ENCODE results near the gene TFR2. TPM values are rescaled to one million over a fixed set of nuclear protein-coding genes. Genes with fewer than 3 reads are reported as not detected.

The TFR2 gene
- total RNA-seq, 4 donors from 2014 or later, result 0.81 to 3.9 (median 1.3) TPM

- no peak for DNase-seq (ENCODE audit: low spot score in 2 of 2)
- H3K27ac ChIP-seq, result no peak overlapping the region
- TF ChIP-seq EP300 (IDR thresholded peaks at IDR 0.05) (no peak), POLR2A (IDR thresholded peaks at IDR 0.05) (no peak), CTCF (IDR thresholded peaks at IDR 0.05) (no peak), POLR2AphosphoS5 (IDR thresholded peaks at IDR 0.05) (no peak)
- no peaks in the 10 kb centered on the region for H3K36me3 ChIP-seq
- H3K4me1 ChIP-seq, result peaks cover 32% of the 10 kb centered on the region
- no peak overlapping the region for H3K4me3 ChIP-seq
- no peaks in the 10 kb centered on the region for H3K9me3 ChIP-seq
- no peaks in the 10 kb centered on the region for H3K27me3 ChIP-seq
- WGBS, result 83% methylated on average over 18 of the region's 18 CpGs
Measured at GRCh38 chr7:100599911-100600729, 41.2 kb downstream of the TFR2 start.

- peaks cover 17% of the 10 kb centered on the region for H3K4me1 ChIP-seq
- DNase-seq (ENCODE audit: low spot score in 2 of 2), result no peak
- no peaks in the 10 kb centered on the region for H3K27me3 ChIP-seq
- 84% methylated on average over 4 of the region's 4 CpGs for WGBS
- H3K9me3 ChIP-seq, result no peaks in the 10 kb centered on the region
- no peaks in the 10 kb centered on the region for H3K36me3 ChIP-seq
- H3K4me3 ChIP-seq, result no peak overlapping the region
- TF ChIP-seq EP300 (IDR thresholded peaks at IDR 0.05), result no peak
- no peak for TF ChIP-seq POLR2A (IDR thresholded peaks at IDR 0.05)
- no peak for TF ChIP-seq CTCF (IDR thresholded peaks at IDR 0.05)
- no peak for TF ChIP-seq POLR2AphosphoS5 (IDR thresholded peaks at IDR 0.05)
- H3K27ac ChIP-seq, result no peak overlapping the region
Measured at GRCh38 chr7:100598425-100598824, 42.9 kb downstream of the TFR2 start.

GRCh38 chr7:100595188-100595587 lies 46.2 kb downstream of the TFR2 start:
- TF ChIP-seq CTCF (IDR thresholded peaks at IDR 0.05), result no peak
- no peak for TF ChIP-seq POLR2A (IDR thresholded peaks at IDR 0.05)
- no peak for TF ChIP-seq EP300 (IDR thresholded peaks at IDR 0.05)
- TF ChIP-seq POLR2AphosphoS5 (IDR thresholded peaks at IDR 0.05), result no peak
- H3K9me3 ChIP-seq, result no peaks in the 10 kb centered on the region
- no peak overlapping the region for H3K27ac ChIP-seq
- no peaks in the 10 kb centered on the region for H3K27me3 ChIP-seq
- H3K36me3 ChIP-seq, result no peaks in the 10 kb centered on the region
- peaks cover 5% of the 10 kb centered on the region for H3K4me1 ChIP-seq
- no peak for DNase-seq (ENCODE audit: low spot score in 2 of 2)
- 96% methylated on average over 7 of the region's 7 CpGs for WGBS
- H3K4me3 ChIP-seq, result no peak overlapping the region

- no peak for TF ChIP-seq EP300 (IDR thresholded peaks at IDR 0.05)
- TF ChIP-seq POLR2AphosphoS5 (IDR thresholded peaks at IDR 0.05), result no peak
- no peak for TF ChIP-seq POLR2A (IDR thresholded peaks at IDR 0.05)
- TF ChIP-seq CTCF (IDR thresholded peaks at IDR 0.05), result no peak
- no peaks in the 10 kb centered on the region for H3K27me3 ChIP-seq
- 98% methylated on average over 17 of the region's 17 CpGs for WGBS
- H3K36me3 ChIP-seq, result no peaks in the 10 kb centered on the region
- H3K4me3 ChIP-seq, result no peak overlapping the region
- H3K27ac ChIP-seq, result no peak overlapping the region
- peaks cover 15% of the 10 kb centered on the region for H3K4me1 ChIP-seq
- H3K9me3 ChIP-seq, result no peaks in the 10 kb centered on the region
- DNase-seq (ENCODE audit: low spot score in 2 of 2), result no peak
Measured at GRCh38 chr7:100591596-100591995, 49.8 kb downstream of the TFR2 start.

- WGBS, result 32% methylated on average over 20 of the region's 20 CpGs
- Histone ChIP-seq H3K4me1 (peaks cover 19% of the 10 kb centered on the region), H3K36me3 (no peaks in the 10 kb centered on the region), H3K27ac (no peak overlapping the region), H3K27me3 (no peaks in the 10 kb centered on the region), H3K9me3 (no peaks in the 10 kb centered on the region), H3K4me3 (no peak overlapping the region)
- no peak for DNase-seq (ENCODE audit: low spot score in 2 of 2)
- TF ChIP-seq CTCF (IDR thresholded peaks at IDR 0.05) (no peak), POLR2AphosphoS5 (IDR thresholded peaks at IDR 0.05) (no peak), EP300 (IDR thresholded peaks at IDR 0.05) (no peak), POLR2A (IDR thresholded peaks at IDR 0.05) (no peak)
Measured at GRCh38 chr7:100590077-100590737, 51.1 kb downstream of the TFR2 start.
